Fibroblast of peridontal ligament (primary cell): ENCODE results near the gene SIPA1.
"Not testable (repeated sequence)": the region's sequence is repeated elsewhere in the genome, so short reads cannot be mapped to it uniquely, and the experiment has no call there.

Source experiments
- DNase-seq: peaks from one replicate; pipeline ENCODE4 v3.0.0-alpha.2; 2010; ENCODE audit errors: extremely low read depth

The SIPA1 gene

GRCh38 chr11:65623177-65623576 lies 14.7 kb upstream of the SIPA1 start:
- no peak for DNase-seq

GRCh38 chr11:65623852-65624616 lies 13.9 kb upstream of the SIPA1 start:
- DNase-seq = no peak

GRCh38 chr11:65624931-65625627 lies 12.8 kb upstream of the SIPA1 start:
- no peak for DNase-seq

GRCh38 chr11:65625628-65626342 lies 12.1 kb upstream of the SIPA1 start:
- peak; percentile 25 for DNase-seq

- no peak for DNase-seq
Observed at GRCh38 chr11:65627202-65627601, 10.7 kb upstream of the SIPA1 start.

- no peak for DNase-seq
Observed at GRCh38 chr11:65629579-65629978, 8.3 kb upstream of the SIPA1 start.

- DNase-seq = no peak
Observed at GRCh38 chr11:65630215-65630614, 7.7 kb upstream of the SIPA1 start.

- no peak for DNase-seq
Observed at GRCh38 chr11:65633390-65634108, 4.4 kb upstream of the SIPA1 start.

- DNase-seq = no peak
Observed at GRCh38 chr11:65634109-65634436, 3.8 kb upstream of the SIPA1 start.

GRCh38 chr11:65634440-65634839 lies 3.5 kb upstream of the SIPA1 start:
- DNase-seq = no peak

- DNase-seq = no peak
Observed at GRCh38 chr11:65634905-65635731, 2.8 kb upstream of the SIPA1 start.

GRCh38 chr11:65636108-65637031 lies 1.5 kb upstream of the SIPA1 start:
- DNase-seq = no peak

GRCh38 chr11:65637032-65637557 lies 806 bp upstream of the SIPA1 start:
- DNase-seq = no peak

GRCh38 chr11:65639228-65639597 lies 1.3 kb downstream of the SIPA1 start:
- not testable (repeated sequence) for DNase-seq

GRCh38 chr11:65639623-65640482 lies 2.0 kb downstream of the SIPA1 start:
- DNase-seq = no peak

- DNase-seq = no peak
Observed at GRCh38 chr11:65640483-65641296, 2.8 kb downstream of the SIPA1 start.

- DNase-seq = no peak
Observed at GRCh38 chr11:65641297-65642013, 3.6 kb downstream of the SIPA1 start.
